SH-SY5Y (cell line): ENCODE data around the gene MSI2.

Experiments
- GATA2 ChIP-seq: IDR thresholded peaks from 2 replicates; pipeline ENCODE4 v1.6.1; 2011; ENCODE audit warnings: mild to moderate bottlenecking, low read depth, low read length
- GATA3 ChIP-seq: IDR thresholded peaks from 2 replicates; pipeline ENCODE4 v1.6.1; 2011; ENCODE audit warnings: low read depth, mild to moderate bottlenecking, low read length, moderate library complexity

DNA sequence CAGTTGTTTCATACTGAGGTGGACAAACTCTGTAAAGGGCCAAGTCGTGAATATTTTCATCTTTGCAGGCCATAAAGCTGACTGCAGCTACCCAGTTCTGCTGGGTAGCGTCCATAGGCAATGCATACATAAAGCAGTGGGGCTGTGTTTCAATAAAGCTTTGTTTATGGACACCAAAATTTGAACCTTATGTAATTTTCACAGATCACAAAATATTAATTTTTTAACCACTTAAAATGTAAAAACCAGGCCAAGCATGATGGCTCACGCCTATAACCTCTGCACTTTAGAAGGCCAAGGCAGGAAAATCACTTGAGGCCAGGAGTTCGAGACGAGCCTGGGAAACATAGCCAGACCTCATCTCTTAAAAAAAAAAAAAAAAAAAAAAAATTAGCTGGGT lies 340.8 kb downstream of the MSI2 start:
- no peak for TF ChIP-seq GATA3
- no peak for TF ChIP-seq GATA2
